Measurements from ENCODE around the gene SULT1A1. TPM values are rescaled to one million over a fixed set of nuclear protein-coding genes. Genes with fewer than 3 reads are reported as not detected.

SULT1A1 gene
- total and polyA plus RNA-seq, 2 of the 13 experiments (the other 11 are each of a cell fraction or from before 2014, with no cell fraction given), result 114 to 147 TPM

GRCh38 chr16:28610595-28611191 lies 849 bp upstream of the SULT1A1 start (continued):
- TF ChIP-seq, protein P1, sequence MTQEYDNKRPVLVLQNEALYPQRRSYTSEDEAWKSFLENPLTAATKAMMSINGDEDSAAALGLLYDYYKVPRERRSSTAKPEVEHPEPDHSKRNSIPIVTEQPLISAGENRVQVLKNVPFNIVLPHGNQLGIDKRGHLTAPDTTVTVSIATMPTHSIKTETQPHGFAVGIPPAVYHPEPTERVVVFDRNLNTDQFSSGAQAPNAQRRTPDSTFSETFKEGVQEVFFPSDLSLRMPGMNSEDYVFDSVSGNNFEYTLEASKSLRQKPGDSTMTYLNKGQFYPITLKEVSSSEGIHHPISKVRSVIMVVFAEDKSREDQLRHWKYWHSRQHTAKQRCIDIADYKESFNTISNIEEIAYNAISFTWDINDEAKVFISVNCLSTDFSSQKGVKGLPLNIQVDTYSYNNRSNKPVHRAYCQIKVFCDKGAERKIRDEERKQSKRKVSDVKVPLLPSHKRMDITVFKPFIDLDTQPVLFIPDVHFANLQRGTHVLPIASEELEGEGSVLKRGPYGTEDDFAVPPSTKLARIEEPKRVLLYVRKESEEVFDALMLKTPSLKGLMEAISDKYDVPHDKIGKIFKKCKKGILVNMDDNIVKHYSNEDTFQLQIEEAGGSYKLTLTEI (CRISPR knock-in tag; conservative IDR thresholded peaks at IDR 0.05), result no peak
- TF ChIP-seq, protein P2, sequence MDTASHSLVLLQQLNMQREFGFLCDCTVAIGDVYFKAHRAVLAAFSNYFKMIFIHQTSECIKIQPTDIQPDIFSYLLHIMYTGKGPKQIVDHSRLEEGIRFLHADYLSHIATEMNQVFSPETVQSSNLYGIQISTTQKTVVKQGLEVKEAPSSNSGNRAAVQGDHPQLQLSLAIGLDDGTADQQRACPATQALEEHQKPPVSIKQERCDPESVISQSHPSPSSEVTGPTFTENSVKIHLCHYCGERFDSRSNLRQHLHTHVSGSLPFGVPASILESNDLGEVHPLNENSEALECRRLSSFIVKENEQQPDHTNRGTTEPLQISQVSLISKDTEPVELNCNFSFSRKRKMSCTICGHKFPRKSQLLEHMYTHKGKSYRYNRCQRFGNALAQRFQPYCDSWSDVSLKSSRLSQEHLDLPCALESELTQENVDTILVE (CRISPR knock-in tag; IDR thresholded peaks at IDR 0.05), result no peak
- TF ChIP-seq ZNF143 (CRISPR knock-in tag; IDR thresholded peaks at IDR 0.05) (no peak), ZNF547 (CRISPR knock-in tag; IDR thresholded peaks at IDR 0.05) (no peak; the same call in none of the 2 replicates), HNRNPL (IDR thresholded peaks at IDR 0.05; ENCODE audit: low read depth, low read length) (no peak), ZNF335 (CRISPR knock-in tag; IDR thresholded peaks at IDR 0.05) (peak; percentile 37; the same call in 1 of the 2 replicates), AGO2 (optimal IDR thresholded peaks at IDR 0.05; ENCODE audit: low read depth, low read length) (no peak), EEA1 (CRISPR knock-in tag; IDR thresholded peaks at IDR 0.05; ENCODE audit: borderline replicate concordance) (0 out of 2 replicates have a peak, but pooled peaks have one; percentile 30), TGIF2 (CRISPR knock-in tag; IDR thresholded peaks at IDR 0.05) (no peak), ZNF598 (CRISPR knock-in tag; IDR thresholded peaks at IDR 0.05; ENCODE audit: borderline replicate concordance) (0 out of 2 replicates have a peak, but pooled peaks have one; percentile 52), RBAK (CRISPR knock-in tag; IDR thresholded peaks at IDR 0.05) (no peak), IKZF4 (CRISPR knock-in tag; IDR thresholded peaks at IDR 0.05; ENCODE audit: borderline replicate concordance, low read depth, not compliant biosample characterization) (peak; percentile 58), ZNF510 (CRISPR knock-in tag; IDR thresholded peaks at IDR 0.05; ENCODE audit: low read depth) (no peak), ZNF367 (CRISPR knock-in tag; IDR thresholded peaks at IDR 0.05; ENCODE audit: borderline replicate concordance) (no peak), AGO1 (IDR thresholded peaks at IDR 0.05; ENCODE audit: low read depth, low read length, poor library complexity, severe bottlenecking) (no peak), EP300 (IDR thresholded peaks at IDR 0.05; ENCODE audit: low read depth in 2 of 2, low read length in 2 of 2) (peak in 1 of 2 experiments; percentile 33; a peak in 1 of 4 replicates), EP300 (CRISPR knock-in tag; IDR thresholded peaks at IDR 0.05; ENCODE audit: borderline replicate concordance) (no peak; the same call in 1 of the 2 replicates), ZNF333 (CRISPR knock-in tag; IDR thresholded peaks at IDR 0.05; ENCODE audit: borderline replicate concordance) (no peak), ZNF276 (CRISPR knock-in tag; IDR thresholded peaks at IDR 0.05; ENCODE audit: low read depth) (no peak), SRF (IDR thresholded peaks at IDR 0.05; ENCODE audit: low read depth, low read length) (no peak), ZSCAN21 (CRISPR knock-in tag; IDR thresholded peaks at IDR 0.05; ENCODE audit: borderline replicate concordance) (0 out of 2 replicates have a peak, but pooled peaks have one; percentile 46), ZNF878 (CRISPR knock-in tag; IDR thresholded peaks at IDR 0.05) (no peak), RCOR2 (CRISPR knock-in tag; IDR thresholded peaks at IDR 0.05) (peak; percentile 15; the same call in 1 of the 2 replicates), CC2D1A (CRISPR knock-in tag; IDR thresholded peaks at IDR 0.05) (no peak), ZNF160 (CRISPR knock-in tag; IDR thresholded peaks at IDR 0.05) (no peak), SMC3 (IDR thresholded peaks at IDR 0.05; ENCODE audit: low read length) (no peak), GTF2F1 (IDR thresholded peaks at IDR 0.05; ENCODE audit: low read length) (no peak)
